ENCODE measurements around the gene BIK. TPM values are rescaled to one million over a fixed set of nuclear protein-coding genes. Genes with fewer than 3 reads are reported as not detected.
A peak's percentile ranks its signal among the peaks of the same experiment; 100 is the strongest.

The BIK gene
- total RNA-seq, 2 donors from 2014 or later: not detected

DNA sequence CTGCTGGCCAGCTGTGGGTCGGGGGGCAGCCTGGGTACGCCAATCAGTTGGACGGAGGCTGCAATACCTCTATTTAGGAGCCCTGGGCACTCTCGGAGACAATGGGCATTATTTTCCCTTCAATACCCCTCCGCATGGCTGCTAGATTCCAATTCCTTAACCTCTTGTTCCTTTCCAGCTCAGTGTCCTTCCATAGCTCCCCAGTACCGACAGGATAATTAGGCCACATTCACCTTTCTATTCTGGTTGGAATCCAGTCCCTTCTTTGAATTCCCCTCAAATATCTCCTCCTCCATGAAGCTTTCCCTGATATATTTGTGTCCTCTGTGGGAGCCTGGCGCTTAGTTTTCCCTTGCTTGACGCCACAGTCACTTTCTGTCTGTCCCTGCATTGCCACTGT lies 4.2 kb upstream of the BIK start:
- peaks cover 7 to 12% of the 10 kb centered on the region in 2 donors for H3K4me1 ChIP-seq (ENCODE audit: control insufficient read depth in 1 of 2, low read depth in 2 of 2)
- ATAC-seq (ENCODE audit: insufficient number of reproducible peaks, low FRiP score, low read depth): no peak
- H3K27me3 ChIP-seq (replicated peaks; ENCODE audit: insufficient read depth): no peaks in the 10 kb centered on the region
- no peak for DNase-seq (ENCODE audit: low spot score)
- TF ChIP-seq, protein P1, sequence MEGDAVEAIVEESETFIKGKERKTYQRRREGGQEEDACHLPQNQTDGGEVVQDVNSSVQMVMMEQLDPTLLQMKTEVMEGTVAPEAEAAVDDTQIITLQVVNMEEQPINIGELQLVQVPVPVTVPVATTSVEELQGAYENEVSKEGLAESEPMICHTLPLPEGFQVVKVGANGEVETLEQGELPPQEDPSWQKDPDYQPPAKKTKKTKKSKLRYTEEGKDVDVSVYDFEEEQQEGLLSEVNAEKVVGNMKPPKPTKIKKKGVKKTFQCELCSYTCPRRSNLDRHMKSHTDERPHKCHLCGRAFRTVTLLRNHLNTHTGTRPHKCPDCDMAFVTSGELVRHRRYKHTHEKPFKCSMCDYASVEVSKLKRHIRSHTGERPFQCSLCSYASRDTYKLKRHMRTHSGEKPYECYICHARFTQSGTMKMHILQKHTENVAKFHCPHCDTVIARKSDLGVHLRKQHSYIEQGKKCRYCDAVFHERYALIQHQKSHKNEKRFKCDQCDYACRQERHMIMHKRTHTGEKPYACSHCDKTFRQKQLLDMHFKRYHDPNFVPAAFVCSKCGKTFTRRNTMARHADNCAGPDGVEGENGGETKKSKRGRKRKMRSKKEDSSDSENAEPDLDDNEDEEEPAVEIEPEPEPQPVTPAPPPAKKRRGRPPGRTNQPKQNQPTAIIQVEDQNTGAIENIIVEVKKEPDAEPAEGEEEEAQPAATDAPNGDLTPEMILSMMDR (IDR thresholded peaks at IDR 0.05): no peak
- no peaks in the 10 kb centered on the region for H3K36me3 ChIP-seq
- no peak overlapping the region for H3K4me3 ChIP-seq
- no peak overlapping the region for H3K27ac ChIP-seq
- no peaks in the 10 kb centered on the region for H3K9me3 ChIP-seq

DNA sequence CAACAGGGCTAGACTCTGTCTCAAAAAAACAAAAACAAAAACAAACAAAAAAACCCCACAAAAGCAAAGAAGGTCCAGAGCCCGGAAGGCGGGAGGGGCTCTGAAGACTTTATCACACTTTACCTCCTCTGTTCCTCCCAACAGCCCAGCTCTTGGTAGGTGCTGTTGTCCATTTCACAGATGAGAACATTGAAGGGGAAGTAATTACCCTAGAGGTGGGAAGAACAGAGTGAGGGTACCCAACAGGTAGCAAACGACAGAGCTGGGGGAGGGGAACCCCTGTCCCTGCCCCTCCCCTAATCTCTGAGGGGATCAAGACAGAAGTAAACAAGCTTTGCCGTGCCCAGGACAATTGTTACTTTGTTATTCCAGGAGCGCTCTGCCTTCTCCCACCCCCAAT lies 1.0 kb upstream of the BIK start:
- H3K4me1 ChIP-seq (ENCODE audit: control insufficient read depth in 1 of 2, low read depth in 2 of 2): peaks cover 9 to 18% of the 10 kb centered on the region in 2 donors
- DNase-seq (ENCODE audit: low spot score): no peak
- H3K36me3 ChIP-seq: no peaks in the 10 kb centered on the region
- no peaks in the 10 kb centered on the region for H3K9me3 ChIP-seq
- no peak for ATAC-seq (ENCODE audit: insufficient number of reproducible peaks, low FRiP score, low read depth)
- no peak overlapping the region for H3K27ac ChIP-seq
- TF ChIP-seq, protein P1 (IDR thresholded peaks at IDR 0.05): no peak
- no peak overlapping the region for H3K4me3 ChIP-seq
- H3K27me3 ChIP-seq (replicated peaks; ENCODE audit: insufficient read depth): peaks cover 10% of the 10 kb centered on the region

DNA sequence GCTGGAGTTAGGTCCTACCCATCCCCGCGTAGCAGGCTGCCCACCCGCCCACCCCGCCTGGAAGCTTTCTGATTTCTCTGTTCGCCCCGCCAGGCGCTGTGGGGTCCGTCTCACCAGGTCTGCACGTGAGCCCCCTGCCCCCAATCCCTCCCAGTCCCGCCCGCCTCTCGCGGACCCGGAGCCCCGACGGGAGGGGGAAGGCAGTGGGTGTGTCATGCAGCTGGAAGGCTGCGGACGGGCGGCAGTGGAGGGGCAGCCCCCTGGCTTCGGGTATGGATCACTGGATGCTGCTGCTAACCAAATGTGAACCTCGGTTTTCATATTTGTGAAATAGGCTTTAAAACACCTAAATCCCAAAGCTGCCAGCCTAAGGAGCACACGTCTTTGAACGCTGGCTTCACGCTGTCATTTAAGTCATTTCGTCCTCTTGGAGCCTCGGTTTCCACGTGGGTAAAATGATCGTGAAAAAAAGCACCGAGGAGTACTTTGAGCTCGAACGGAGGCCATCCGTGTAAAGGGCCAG lies 568 bp upstream of the BIK start:
- no peaks in the 10 kb centered on the region for H3K9me3 ChIP-seq
- peak overlapping the region; percentile 81 for H3K4me3 ChIP-seq
- DNase-seq (ENCODE audit: low spot score) (no peak), ATAC-seq (ENCODE audit: insufficient number of reproducible peaks, low FRiP score, low read depth) (no peak)
- peaks cover 9 to 18% of the 10 kb centered on the region in 2 donors for H3K4me1 ChIP-seq (ENCODE audit: control insufficient read depth in 1 of 2, low read depth in 2 of 2)
- H3K27ac ChIP-seq: no peak overlapping the region
- H3K36me3 ChIP-seq: no peaks in the 10 kb centered on the region
- TF ChIP-seq, protein P1 (IDR thresholded peaks at IDR 0.05): no peak
- peaks cover 10% of the 10 kb centered on the region for H3K27me3 ChIP-seq (replicated peaks; ENCODE audit: insufficient read depth)

DNA sequence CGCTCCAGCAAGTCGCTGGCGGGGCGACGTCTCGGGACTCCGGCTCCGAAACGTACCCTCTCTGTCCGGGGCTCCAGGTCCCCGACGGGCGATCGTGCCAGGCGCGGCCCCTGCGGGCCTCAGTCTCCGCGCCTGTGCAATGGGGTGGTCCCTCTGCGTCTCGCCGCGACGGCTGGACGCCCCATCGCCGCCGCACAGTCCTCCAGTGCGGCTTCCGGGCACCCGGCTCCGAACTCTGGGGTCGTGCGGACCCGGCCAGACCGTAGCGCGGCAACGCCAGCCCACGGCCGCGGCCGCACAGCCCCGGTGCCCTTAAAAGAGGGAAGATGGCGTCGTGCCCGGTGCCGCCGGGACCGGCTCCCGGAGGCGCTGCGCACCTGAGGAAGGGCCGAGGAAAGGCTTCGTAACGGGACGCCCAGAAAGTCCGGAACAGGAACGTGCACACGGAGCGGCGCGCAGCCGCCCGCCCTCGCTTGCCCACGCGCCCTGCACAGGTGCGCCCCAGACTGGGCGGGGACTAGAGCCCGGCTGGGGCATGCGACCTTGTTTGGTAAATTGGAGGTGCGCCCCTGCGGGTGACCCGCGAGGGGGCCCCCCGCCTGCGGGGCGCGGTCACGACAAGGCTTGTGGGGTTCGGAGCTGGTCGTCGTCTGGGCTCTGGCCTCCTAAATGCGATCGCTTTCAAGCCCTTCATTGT lies 525 bp downstream of the BIK start:
- no peak for ATAC-seq (ENCODE audit: insufficient number of reproducible peaks, low FRiP score, low read depth)
- H3K27me3 ChIP-seq (replicated peaks; ENCODE audit: insufficient read depth): peaks cover 10% of the 10 kb centered on the region
- H3K27ac ChIP-seq: no peak overlapping the region

DNA sequence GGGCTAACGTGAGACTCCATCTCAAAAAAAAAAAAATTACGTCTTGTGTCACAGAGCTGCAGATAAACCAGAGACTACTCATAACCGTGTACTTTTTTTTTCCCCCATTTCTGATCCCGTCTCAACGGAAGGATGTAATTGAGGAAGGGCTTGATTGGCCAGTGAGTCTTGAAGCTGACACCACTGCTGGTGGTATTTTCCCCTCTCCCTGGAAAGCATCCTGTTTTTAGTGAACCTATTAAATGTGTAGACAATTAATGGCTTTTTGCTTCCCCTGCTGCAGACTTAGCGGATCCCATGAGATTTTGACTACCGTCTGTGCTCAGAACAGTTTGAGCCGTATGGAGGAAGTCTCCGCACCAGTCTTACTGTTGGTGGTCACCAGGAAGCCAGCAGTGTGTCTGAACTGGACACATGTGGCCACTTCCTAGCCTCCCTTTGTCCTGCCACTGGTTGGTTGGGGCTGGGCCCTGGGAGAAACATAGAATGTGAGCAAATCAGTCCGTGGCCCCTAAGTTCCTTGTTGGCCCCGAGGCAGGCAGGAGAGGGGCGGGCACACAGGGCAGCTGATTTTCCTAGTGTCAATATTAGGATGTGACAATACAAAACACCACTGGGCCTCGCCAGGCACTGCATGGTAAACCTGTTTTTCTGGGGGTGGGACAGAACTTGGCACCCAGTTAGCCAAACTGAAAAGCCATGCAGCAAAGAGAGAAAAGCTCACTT lies 3.1 kb downstream of the BIK start:
- Histone ChIP-seq H3K9me3 (no peaks in the 10 kb centered on the region), H3K4me3 (no peak overlapping the region), H3K27ac (no peak overlapping the region), H3K4me1 (ENCODE audit: control insufficient read depth in 1 of 2, low read depth in 2 of 2) (peaks cover 9 to 18% of the 10 kb centered on the region in 2 donors), H3K27me3 (replicated peaks; ENCODE audit: insufficient read depth) (peaks cover 10% of the 10 kb centered on the region), H3K36me3 (no peaks in the 10 kb centered on the region)
- TF ChIP-seq, protein P1 (IDR thresholded peaks at IDR 0.05): no peak
- DNase-seq (ENCODE audit: low spot score): no peak
- no peak for ATAC-seq (ENCODE audit: insufficient number of reproducible peaks, low FRiP score, low read depth)

More for the DNA sequence above, 525 bp downstream of the BIK start:
- Histone ChIP-seq H3K4me3 (peak overlapping the region; percentile 81), H3K9me3 (no peaks in the 10 kb centered on the region), H3K36me3 (no peaks in the 10 kb centered on the region), H3K4me1 (ENCODE audit: control insufficient read depth in 1 of 2, low read depth in 2 of 2) (peaks cover 9 to 18% of the 10 kb centered on the region in 2 donors)
- TF ChIP-seq, protein P1 (IDR thresholded peaks at IDR 0.05): no peak
- no peak for DNase-seq (ENCODE audit: low spot score)

Measured in thoracic aorta (tissue), 2 donors.